Right ventricle myocardium superior (tissue), 1 donor: Measurements from ENCODE around the gene ACTR3. TPM values are rescaled to one million over a fixed set of nuclear protein-coding genes. Genes with fewer than 3 reads are reported as not detected.
"Not testable (repeated sequence)": the region's sequence is repeated elsewhere in the genome, so short reads cannot be mapped to it uniquely, and the experiment has no call there.

Source experiments
- ATAC-seq: fragments of 200-7000 bp; cut with Tn5 transposase; one replicate; pipeline ENCODE4 v1.9.1; 2020; ENCODE audit warnings: mild to moderate bottlenecking; ENCODE audit not compliant: poor library complexity
- DNase-seq: peaks from one replicate; pipeline ENCODE4 v3.0.0-alpha.2; 2020
- intact Hi-C: fragments of 100-400 bp; cut with DNase I; formaldehyde crosslinking; loops from one replicate; pipeline ENCODE4 v1.11.2; 2022
- long read RNA-seq: library from polyadenylated mRNA; unstranded; transcript quantifications from one replicate; pipeline ENCODE4 v2.0.0, GENCODE V29; 2021
- total RNA-seq: library from RNA; stranded (reverse); fragmentation: NEBNext Ultra II Directional; extraction: Animal tissue kit (Norgen Biotek cat#: 25700); gene quantifications from one replicate; pipeline ENCODE4 v1.2.1, GENCODE V29; 2021
- donor health status: DM: no; HTN: yes; CAD: no; lungs with severe emphysema.

Gene ACTR3
- total RNA-seq: 106 TPM
- long read RNA-seq, full-length matches to known transcripts: 33 of 42 reads
- long read RNA-seq, partial matches to known transcripts: 6 of 42 reads
- long read RNA-seq, other reads (novel, unspliced or antisense): 3 of 42 reads

- intact Hi-C loops: loop anchor here (10.0 kb wide), 1 partner anchor 135 kb away; the partner anchor contains the start of gene SLC35F5
- peak; percentile 97 for ATAC-seq
- peak; percentile 98 for DNase-seq
Measured at GRCh38 chr2:113889471-113890252, at the start of gene ACTR3. TSS of gene ACTR3 (plus strand) at chr2:113890089. CDS start at chr2:113890280, 191 bp downstream.

- ATAC-seq (no peak), DNase-seq (no peak)
- intact Hi-C loops: no loop called here
Measured at GRCh38 chr2:113840518-113840917, 49.4 kb upstream of the ACTR3 start.

GRCh38 chr2:113842919-113843736 is 46.8 kb upstream of the ACTR3 start:
- intact Hi-C loops: no loop called here
- DNase-seq (no peak), ATAC-seq (no peak)

- intact Hi-C loops, ATAC-seq, DNase-seq: not testable (repeated sequence)
Measured at GRCh38 chr2:113843737-113844050, 46.2 kb upstream of the ACTR3 start.

GRCh38 chr2:113845261-113845660 is 44.6 kb upstream of the ACTR3 start:
- DNase-seq: no peak
- intact Hi-C loops: no loop called here
- ATAC-seq: no peak

- ATAC-seq, intact Hi-C loops, DNase-seq: not testable (repeated sequence)
Measured at GRCh38 chr2:113845796-113846195, 44.1 kb upstream of the ACTR3 start.

- ATAC-seq (no peak), DNase-seq (no peak)
- intact Hi-C loops: no loop called here
Measured at GRCh38 chr2:113846429-113846828, 43.5 kb upstream of the ACTR3 start.

GRCh38 chr2:113847144-113847543 is 42.7 kb upstream of the ACTR3 start:
- intact Hi-C loops: no loop called here
- no peak for ATAC-seq
- no peak for DNase-seq

- intact Hi-C loops: no loop called here
- DNase-seq (no peak), ATAC-seq (no peak)
Measured at GRCh38 chr2:113848758-113849415, 41.0 kb upstream of the ACTR3 start.

- DNase-seq: no peak
- ATAC-seq: no peak
- intact Hi-C loops: no loop called here
Measured at GRCh38 chr2:113850687-113851086, 39.2 kb upstream of the ACTR3 start.

GRCh38 chr2:113851640-113852039 is 38.2 kb upstream of the ACTR3 start:
- intact Hi-C loops: no loop called here
- no peak for DNase-seq

GRCh38 chr2:113854208-113854607 is 35.7 kb upstream of the ACTR3 start:
- no peak for DNase-seq
- no peak for ATAC-seq
- intact Hi-C loops: no loop called here

More at GRCh38 chr2:113851640-113852039, 38.2 kb upstream of the ACTR3 start:
- ATAC-seq: peak; percentile 92

GRCh38 chr2:113854970-113855740 is 34.7 kb upstream of the ACTR3 start:
- intact Hi-C loops: no loop called here
- DNase-seq (no peak), ATAC-seq (no peak)

- DNase-seq (no peak), ATAC-seq (no peak)
- intact Hi-C loops: no loop called here
Measured at GRCh38 chr2:113857464-113857863, 32.4 kb upstream of the ACTR3 start.

- intact Hi-C loops: no loop called here
- DNase-seq (no peak), ATAC-seq (no peak)
Measured at GRCh38 chr2:113858764-113859163, 31.1 kb upstream of the ACTR3 start.

GRCh38 chr2:113861740-113862139 is 28.1 kb upstream of the ACTR3 start:
- DNase-seq: no peak
- intact Hi-C loops: no loop called here
- ATAC-seq: no peak

- ATAC-seq (no peak), DNase-seq (no peak)
- intact Hi-C loops: no loop called here
Measured at GRCh38 chr2:113863144-113863543, 26.7 kb upstream of the ACTR3 start.

- no peak for ATAC-seq
Measured at GRCh38 chr2:113867571-113867970, 22.3 kb upstream of the ACTR3 start.

More at GRCh38 chr2:113867571-113867970, 22.3 kb upstream of the ACTR3 start:
- no peak for DNase-seq
- intact Hi-C loops: no loop called here
